HL-60 (cell line): ENCODE data around the gene ADIPOR2.

Experiments
- DNase-seq, 2 experiments: peaks; one replicate each; pipeline ENCODE4 v3.0.0-alpha.2; 2010 to 2020; ENCODE audit warnings: low read depth in 1 of 2, low spot score in 1 of 2
- H3K27ac ChIP-seq: fragments of 250-450 bp; sonication (Bioruptor Pico); replicated peaks from 2 replicates; pipeline ENCODE4 v1.5.1; 2020; ENCODE audit warnings: mild to moderate bottlenecking, moderate library complexity
- H3K27me3 ChIP-seq: fragments of 250-450 bp; sonication (Bioruptor Pico); 2 replicates; pipeline ENCODE4 v1.5.1; 2021; ENCODE audit warnings: mild to moderate bottlenecking, moderate library complexity; ENCODE audit not compliant: insufficient read depth, poor library complexity, severe bottlenecking
- H3K4me3 ChIP-seq: replicated peaks from 2 replicates; pipeline ENCODE4 v1.5.1; 2011; ENCODE audit warnings: mild to moderate bottlenecking, control low read depth, low read length; ENCODE audit not compliant: insufficient read depth
- GABPA ChIP-seq: IDR thresholded peaks from 2 replicates; pipeline ENCODE4 v1.6.1; 2012; ENCODE audit warnings: low read depth
- POLR2AphosphoS5 ChIP-seq: IDR thresholded peaks from 2 replicates; pipeline ENCODE4 v1.6.1; 2012; ENCODE audit warnings: low read depth
- SPI1 ChIP-seq: IDR thresholded peaks from 2 replicates; pipeline ENCODE4 v1.6.1; 2012; ENCODE audit warnings: low read depth, mild to moderate bottlenecking, borderline replicate concordance
- TF ChIP-seq, protein P1 (sequence below): IDR thresholded peaks from 2 replicates; pipeline ENCODE4 v1.6.1; 2012; ENCODE audit warnings: low read depth; ENCODE audit not compliant: insufficient replicate concordance
- TF ChIP-seq, protein P2 (sequence below): IDR thresholded peaks from one replicate; pipeline ENCODE4 v1.5.1; 2011; ENCODE audit warnings: low read length, control low read depth, inconsistent platforms; ENCODE audit not compliant: insufficient read depth

ADIPOR2 gene

DNA sequence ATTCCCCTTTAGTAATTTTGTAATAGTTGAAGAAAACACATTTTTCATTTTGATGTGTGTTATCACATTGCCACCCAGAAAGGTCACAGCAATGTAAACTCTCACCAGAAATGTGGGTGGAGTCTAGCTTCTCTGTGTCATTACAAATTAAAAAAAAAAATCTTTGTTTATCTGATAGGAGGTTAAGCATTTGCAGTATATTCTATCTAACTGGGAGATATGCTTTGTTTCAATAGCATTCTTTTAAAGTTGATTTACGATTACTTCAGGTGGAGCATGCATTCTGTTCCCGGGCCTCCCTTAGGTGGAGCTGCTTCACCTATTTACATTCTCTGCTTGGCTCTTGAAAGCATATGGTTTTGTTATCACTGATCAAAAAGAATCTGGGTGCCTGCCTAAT is 7.8 kb downstream of the ADIPOR2 start:
- DNase-seq = no peak
- no peak overlapping the region for H3K27ac ChIP-seq
- TF ChIP-seq SPI1 (no peak), POLR2AphosphoS5 (no peak), GABPA (no peak)
- TF ChIP-seq, protein P1, sequence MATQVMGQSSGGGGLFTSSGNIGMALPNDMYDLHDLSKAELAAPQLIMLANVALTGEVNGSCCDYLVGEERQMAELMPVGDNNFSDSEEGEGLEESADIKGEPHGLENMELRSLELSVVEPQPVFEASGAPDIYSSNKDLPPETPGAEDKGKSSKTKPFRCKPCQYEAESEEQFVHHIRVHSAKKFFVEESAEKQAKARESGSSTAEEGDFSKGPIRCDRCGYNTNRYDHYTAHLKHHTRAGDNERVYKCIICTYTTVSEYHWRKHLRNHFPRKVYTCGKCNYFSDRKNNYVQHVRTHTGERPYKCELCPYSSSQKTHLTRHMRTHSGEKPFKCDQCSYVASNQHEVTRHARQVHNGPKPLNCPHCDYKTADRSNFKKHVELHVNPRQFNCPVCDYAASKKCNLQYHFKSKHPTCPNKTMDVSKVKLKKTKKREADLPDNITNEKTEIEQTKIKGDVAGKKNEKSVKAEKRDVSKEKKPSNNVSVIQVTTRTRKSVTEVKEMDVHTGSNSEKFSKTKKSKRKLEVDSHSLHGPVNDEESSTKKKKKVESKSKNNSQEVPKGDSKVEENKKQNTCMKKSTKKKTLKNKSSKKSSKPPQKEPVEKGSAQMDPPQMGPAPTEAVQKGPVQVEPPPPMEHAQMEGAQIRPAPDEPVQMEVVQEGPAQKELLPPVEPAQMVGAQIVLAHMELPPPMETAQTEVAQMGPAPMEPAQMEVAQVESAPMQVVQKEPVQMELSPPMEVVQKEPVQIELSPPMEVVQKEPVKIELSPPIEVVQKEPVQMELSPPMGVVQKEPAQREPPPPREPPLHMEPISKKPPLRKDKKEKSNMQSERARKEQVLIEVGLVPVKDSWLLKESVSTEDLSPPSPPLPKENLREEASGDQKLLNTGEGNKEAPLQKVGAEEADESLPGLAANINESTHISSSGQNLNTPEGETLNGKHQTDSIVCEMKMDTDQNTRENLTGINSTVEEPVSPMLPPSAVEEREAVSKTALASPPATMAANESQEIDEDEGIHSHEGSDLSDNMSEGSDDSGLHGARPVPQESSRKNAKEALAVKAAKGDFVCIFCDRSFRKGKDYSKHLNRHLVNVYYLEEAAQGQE = no peak
- TF ChIP-seq, protein P2, sequence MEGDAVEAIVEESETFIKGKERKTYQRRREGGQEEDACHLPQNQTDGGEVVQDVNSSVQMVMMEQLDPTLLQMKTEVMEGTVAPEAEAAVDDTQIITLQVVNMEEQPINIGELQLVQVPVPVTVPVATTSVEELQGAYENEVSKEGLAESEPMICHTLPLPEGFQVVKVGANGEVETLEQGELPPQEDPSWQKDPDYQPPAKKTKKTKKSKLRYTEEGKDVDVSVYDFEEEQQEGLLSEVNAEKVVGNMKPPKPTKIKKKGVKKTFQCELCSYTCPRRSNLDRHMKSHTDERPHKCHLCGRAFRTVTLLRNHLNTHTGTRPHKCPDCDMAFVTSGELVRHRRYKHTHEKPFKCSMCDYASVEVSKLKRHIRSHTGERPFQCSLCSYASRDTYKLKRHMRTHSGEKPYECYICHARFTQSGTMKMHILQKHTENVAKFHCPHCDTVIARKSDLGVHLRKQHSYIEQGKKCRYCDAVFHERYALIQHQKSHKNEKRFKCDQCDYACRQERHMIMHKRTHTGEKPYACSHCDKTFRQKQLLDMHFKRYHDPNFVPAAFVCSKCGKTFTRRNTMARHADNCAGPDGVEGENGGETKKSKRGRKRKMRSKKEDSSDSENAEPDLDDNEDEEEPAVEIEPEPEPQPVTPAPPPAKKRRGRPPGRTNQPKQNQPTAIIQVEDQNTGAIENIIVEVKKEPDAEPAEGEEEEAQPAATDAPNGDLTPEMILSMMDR = no peak
- no peak overlapping the region for H3K4me3 ChIP-seq
- no peaks in the 10 kb centered on the region for H3K27me3 ChIP-seq

DNA sequence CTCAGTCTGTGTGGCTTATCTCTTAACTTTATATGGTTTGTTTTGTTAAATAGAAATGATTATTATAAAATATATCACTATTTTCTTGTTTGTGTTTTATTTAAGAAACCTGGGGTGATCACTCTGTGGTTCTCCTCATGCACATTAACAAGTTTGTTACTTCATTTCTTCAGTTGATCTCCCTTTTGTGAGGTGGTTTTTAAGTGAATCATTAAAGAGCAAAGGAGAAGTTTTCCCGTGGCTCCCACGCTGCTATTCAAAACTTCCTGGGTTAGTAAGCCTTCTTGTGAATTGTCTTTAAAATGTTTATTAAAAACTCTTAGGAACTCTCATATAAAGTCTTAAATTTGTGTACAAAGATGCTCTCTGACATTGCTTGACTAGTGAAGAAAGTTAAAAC is 11.8 kb downstream of the ADIPOR2 start:
- Histone ChIP-seq H3K27me3 (no peaks in the 10 kb centered on the region), H3K27ac (no peak overlapping the region), H3K4me3 (no peak overlapping the region)
- no peak for DNase-seq
- TF ChIP-seq, protein P1 = no peak
- TF ChIP-seq POLR2AphosphoS5 (no peak), SPI1 (no peak), GABPA (no peak)
- TF ChIP-seq, protein P2 = no peak

- TF ChIP-seq POLR2AphosphoS5 = no peak
- TF ChIP-seq, protein P2 = no peak
Measured at GRCh38 chr12:1703771-1704722, 13.2 kb downstream of the ADIPOR2 start.

More at GRCh38 chr12:1703771-1704722, 13.2 kb downstream of the ADIPOR2 start:
- DNase-seq = no peak
- Histone ChIP-seq H3K27ac (no peak overlapping the region), H3K4me3 (no peak overlapping the region), H3K27me3 (no peaks in the 10 kb centered on the region)
